Liver (tissue), 9 donors: Measurements from ENCODE around the gene ACRV1. TPM values are rescaled to one million over a fixed set of nuclear protein-coding genes. Genes with fewer than 3 reads are reported as not detected.
A peak's percentile ranks its signal among the peaks of the same experiment; 100 is the strongest.
"Not testable (repeated sequence)": the region's sequence is repeated elsewhere in the genome, so short reads cannot be mapped to it uniquely, and the experiment has no call there.

Experiments used
- DNase-seq: peaks from one replicate; pipeline ENCODE4 v3.0.0-alpha.2; 2017; ENCODE audit warnings: low spot score
- H3K27ac ChIP-seq, 2 donors: one replicate each; pipeline ENCODE4 v1.7.0; 2013; ENCODE audit warnings: inconsistent platforms in 2 of 2, low read length in 2 of 2, control low read depth in 1 of 2, low read depth in 1 of 2, mild to moderate bottlenecking in 1 of 2
- H3K27me3 ChIP-seq, 4 donors: one replicate each; pipeline versions ENCODE4 v1.6.1 to v1.7.0; 2013; ENCODE audit warnings: low read length in 3 of 4, inconsistent platforms in 1 of 4, mild to moderate bottlenecking in 1 of 4, moderate library complexity in 1 of 4; ENCODE audit not compliant: control insufficient read depth in 4 of 4, insufficient read depth in 4 of 4
- H3K36me3 ChIP-seq, 4 donors: one replicate each; pipeline versions ENCODE4 v1.6.1 to v1.7.0; 2013; ENCODE audit warnings: low read length in 3 of 4, mild to moderate bottlenecking in 3 of 4, low read depth in 1 of 4, moderate library complexity in 1 of 4; ENCODE audit not compliant: control insufficient read depth in 4 of 4, insufficient read depth in 3 of 4
- H3K4me1 ChIP-seq, 4 donors: one replicate each; pipeline versions ENCODE4 v1.6.1 to v1.7.0; 2013; ENCODE audit warnings: low read length in 3 of 4, mild to moderate bottlenecking in 3 of 4, moderate library complexity in 1 of 4; ENCODE audit not compliant: control insufficient read depth in 4 of 4, insufficient read depth in 4 of 4
- H3K4me3 ChIP-seq, 3 donors: one replicate each; pipeline versions ENCODE4 v1.6.1 to v1.7.0; 2013; ENCODE audit warnings: low read length in 3 of 3, control low read depth in 1 of 3, low read depth in 1 of 3, mild to moderate bottlenecking in 1 of 3
- H3K9ac ChIP-seq, 2 donors: one replicate each; pipeline ENCODE4 v1.7.0; 2013; ENCODE audit warnings: low read length in 2 of 2, mild to moderate bottlenecking in 2 of 2, moderate library complexity in 2 of 2, control low read depth in 1 of 2, low read depth in 1 of 2
- H3K9me3 ChIP-seq, 4 donors: one replicate each; pipeline versions ENCODE4 v1.6.1 to v1.7.0; 2013; ENCODE audit warnings: low read length in 3 of 4; ENCODE audit not compliant: control insufficient read depth in 4 of 4
- ATF3 ChIP-seq: IDR thresholded peaks from 2 replicates; pipeline ENCODE4 v1.6.1; 2016; ENCODE audit warnings: antibody characterized with exemption
- CTCF ChIP-seq: fragments of 150-350 bp; IDR thresholded peaks from 2 replicates; pipeline ENCODE4 v1.5.1; 2017; ENCODE audit warnings: improper control_type of control experiment, low read depth, low read length; ENCODE audit not compliant: missing input control
- EGR1 ChIP-seq, 2 donors: IDR thresholded peaks; 2 replicates each; pipeline ENCODE4 v1.6.1; 2016 to 2018; ENCODE audit warnings: antibody characterized with exemption in 2 of 2, low read depth in 2 of 2
- FOXA1 ChIP-seq: IDR thresholded peaks from 2 replicates; pipeline ENCODE4 v1.6.1; 2016; ENCODE audit warnings: antibody characterized with exemption
- FOXA2 ChIP-seq: IDR thresholded peaks from 2 replicates; pipeline ENCODE4 v1.6.1; 2016; ENCODE audit warnings: antibody characterized with exemption
- GABPA ChIP-seq, 2 donors: IDR thresholded peaks in 1 of 2; conservative IDR thresholded peaks in 1 of 2; 2 replicates each; pipeline ENCODE4 v1.6.1; 2016; ENCODE audit warnings: antibody characterized with exemption in 2 of 2, mild to moderate bottlenecking in 1 of 2, moderate library complexity in 1 of 2
- HNF4A ChIP-seq, 2 donors: conservative IDR thresholded peaks; 2 replicates each; pipeline ENCODE4 v1.6.1; 2016; ENCODE audit warnings: antibody characterized with exemption in 2 of 2, mild to moderate bottlenecking in 2 of 2
- HNF4G ChIP-seq: IDR thresholded peaks from 2 replicates; pipeline ENCODE4 v1.6.1; 2016; ENCODE audit warnings: antibody characterized with exemption
- JUND ChIP-seq, 2 donors: IDR thresholded peaks; 2 replicates each; pipeline ENCODE4 v1.6.1; 2016; ENCODE audit warnings: antibody characterized with exemption in 2 of 2
- MAX ChIP-seq: IDR thresholded peaks from 2 replicates; pipeline ENCODE4 v1.6.1; 2016; ENCODE audit warnings: antibody characterized with exemption
- NR2F2 ChIP-seq: IDR thresholded peaks from 2 replicates; pipeline ENCODE4 v1.6.1; 2016; ENCODE audit warnings: antibody characterized with exemption
- RAD21 ChIP-seq, 2 donors: IDR thresholded peaks; 2 replicates each; pipeline ENCODE4 v1.6.1; 2016; ENCODE audit warnings: antibody characterized with exemption in 2 of 2, mild to moderate bottlenecking in 2 of 2
- REST ChIP-seq: IDR thresholded peaks from 2 replicates; pipeline ENCODE4 v1.6.1; 2016; ENCODE audit warnings: antibody characterized with exemption, mild to moderate bottlenecking
- RXRA ChIP-seq, 2 donors: IDR thresholded peaks; 2 replicates each; pipeline ENCODE4 v1.6.1; 2017 to 2018; ENCODE audit warnings: antibody characterized with exemption in 2 of 2, mild to moderate bottlenecking in 1 of 2
- SP1 ChIP-seq: IDR thresholded peaks from 2 replicates; pipeline ENCODE4 v1.6.1; 2018; ENCODE audit warnings: antibody characterized with exemption, mild to moderate bottlenecking
- TAF1 ChIP-seq: conservative IDR thresholded peaks from 2 replicates; pipeline ENCODE4 v1.6.1; 2016; ENCODE audit warnings: antibody characterized with exemption, mild to moderate bottlenecking
- YY1 ChIP-seq: IDR thresholded peaks from 2 replicates; pipeline ENCODE4 v1.6.1; 2016; ENCODE audit warnings: antibody characterized with exemption, mild to moderate bottlenecking
- ZBTB33 ChIP-seq: IDR thresholded peaks from 2 replicates; pipeline ENCODE4 v1.6.1; 2016; ENCODE audit warnings: antibody characterized with exemption
- WGBS: extraction: QIAGEN DNeasy Blood & Tissue Kit; methylation state at CpG from one replicate; pipeline ENCODE4 v1.1.7; 2013; 5-methylcytosine and 5-hydroxymethylcytosine counted together
- polyA plus RNA-seq, 2 donors: library from polyadenylated mRNA; stranded (reverse) in 1 of 2; unstranded in 1 of 2; fragments of 200-250 nt in 1 of 2; fragments of >200 nt in 1 of 2; fragmentation: Nextera tagmentation in 1 of 2; extraction: Ambion mirVana in 1 of 2; gene quantifications; one replicate each; pipeline versions ENCODE4 v1.2.1 to v1.2.3, GENCODE V29; 2013 to 2015
- total RNA-seq, 2 donors: library from RNA; depleted of rRNA; stranded (reverse); fragments of >200 nt; gene quantifications; one replicate each; pipeline ENCODE4 v1.2.3, GENCODE V29; 2014
- donor health status: healthy.
- donor health status: healthy.
- donor health status: healthy.
- donor health status: healthy.
- donor health status: healthy.

Gene ACRV1
- total and polyA plus RNA-seq, 4 donors: not detected

GRCh38 chr11:125728969-125729368 lies 48.3 kb upstream of the ACRV1 start (continued):
- no peak for TF ChIP-seq ZBTB33
- no peak for TF ChIP-seq RAD21 (IDR thresholded peaks at IDR 0.05)

GRCh38 chr11:125724125-125724524 lies 43.5 kb upstream of the ACRV1 start:
- Histone ChIP-seq H3K27ac (no peak overlapping the region), H3K9me3 (no peaks in the 10 kb centered on the region), H3K4me1 (no peaks in the 10 kb centered on the region), H3K9ac (no peak overlapping the region), H3K36me3 (no peaks in the 10 kb centered on the region), H3K27me3 (peaks cover 0 to 7% (median 0%) of the 10 kb centered on the region in 4 donors), H3K4me3 (no peak overlapping the region)
- 93% methylated on average over 1 of the region's 1 CpG for WGBS
- TF ChIP-seq FOXA2 (no peak), RAD21 (IDR thresholded peaks at IDR 0.05) (peak in 1 of 2 donors; percentile 32), MAX (no peak)
- no peak for DNase-seq

- no peak overlapping the region for H3K27ac ChIP-seq
- 80% methylated on average over 6 of the region's 6 CpGs for WGBS
- peaks cover 0 to 7% (median 0%) of the 10 kb centered on the region in 4 donors for H3K27me3 ChIP-seq
- TF ChIP-seq HNF4A (conservative IDR thresholded peaks at IDR 0.05) (no peak), NR2F2 (no peak), REST (no peak), GABPA (IDR thresholded peaks at IDR 0.05 in 1 of 2, conservative IDR thresholded peaks at IDR 0.05 in 1 of 2) (no peak), EGR1 (IDR thresholded peaks at IDR 0.05; ENCODE audit: low read depth in 2 of 2) (no peak), RXRA (IDR thresholded peaks at IDR 0.05) (no peak), SP1 (no peak), JUND (IDR thresholded peaks at IDR 0.05) (no peak), CTCF (no peak), ATF3 (no peak), MAX (no peak), YY1 (no peak), RAD21 (IDR thresholded peaks at IDR 0.05) (no peak), TAF1 (no peak), ZBTB33 (no peak), FOXA1 (no peak), FOXA2 (no peak), HNF4G (no peak)
- no peak for DNase-seq
- no peaks in the 10 kb centered on the region for H3K9me3 ChIP-seq
- H3K9ac ChIP-seq: no peak overlapping the region
- H3K36me3 ChIP-seq: no peaks in the 10 kb centered on the region
- no peak overlapping the region for H3K4me3 ChIP-seq
- no peaks in the 10 kb centered on the region for H3K4me1 ChIP-seq
Observed at GRCh38 chr11:125720781-125721180, 40.1 kb upstream of the ACRV1 start.

- not testable (repeated sequence) for H3K36me3 ChIP-seq, H3K27me3 ChIP-seq, H3K9ac ChIP-seq, H3K9me3 ChIP-seq, H3K4me1 ChIP-seq, H3K27ac ChIP-seq, DNase-seq, H3K4me3 ChIP-seq
- WGBS: 91% methylated on average over 24 of the region's 24 CpGs
Observed at GRCh38 chr11:125704686-125705085, 24.0 kb upstream of the ACRV1 start.
